ENCODE results near the gene DCAF11. TPM values are rescaled to one million over a fixed set of nuclear protein-coding genes. Genes with fewer than 3 reads are reported as not detected.

DCAF11 gene
- total and polyA plus RNA-seq, 2 of the 13 experiments (the other 11 are each of a cell fraction or from before 2014, with no cell fraction given), result 150 to 257 TPM

DNA sequence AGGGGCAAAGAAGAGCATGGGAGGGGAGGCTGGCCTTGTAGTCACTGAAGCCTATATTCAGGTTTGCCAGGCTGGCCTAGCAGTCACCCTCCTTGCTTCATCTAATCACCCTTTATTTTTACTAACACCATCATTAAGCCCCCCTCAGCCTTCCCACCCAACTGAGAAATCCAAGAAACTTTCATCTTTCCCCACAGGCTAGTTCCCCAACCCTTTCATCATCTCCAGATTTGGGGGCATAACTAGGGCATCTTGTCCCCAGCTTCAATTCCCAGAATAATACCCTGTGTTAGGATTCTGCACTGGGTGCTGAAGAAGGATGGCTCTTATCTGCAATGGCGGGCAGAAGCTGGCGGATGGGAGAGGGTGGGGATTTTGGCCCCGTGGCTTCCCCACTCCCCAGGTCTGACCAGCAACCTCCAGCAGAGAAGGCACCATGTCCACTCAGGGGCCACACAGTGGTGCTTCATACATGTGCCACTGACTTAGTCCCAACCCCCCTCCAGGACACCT, 13.5 kb upstream of the DCAF11 start (continued):
- TF ChIP-seq, protein P1, sequence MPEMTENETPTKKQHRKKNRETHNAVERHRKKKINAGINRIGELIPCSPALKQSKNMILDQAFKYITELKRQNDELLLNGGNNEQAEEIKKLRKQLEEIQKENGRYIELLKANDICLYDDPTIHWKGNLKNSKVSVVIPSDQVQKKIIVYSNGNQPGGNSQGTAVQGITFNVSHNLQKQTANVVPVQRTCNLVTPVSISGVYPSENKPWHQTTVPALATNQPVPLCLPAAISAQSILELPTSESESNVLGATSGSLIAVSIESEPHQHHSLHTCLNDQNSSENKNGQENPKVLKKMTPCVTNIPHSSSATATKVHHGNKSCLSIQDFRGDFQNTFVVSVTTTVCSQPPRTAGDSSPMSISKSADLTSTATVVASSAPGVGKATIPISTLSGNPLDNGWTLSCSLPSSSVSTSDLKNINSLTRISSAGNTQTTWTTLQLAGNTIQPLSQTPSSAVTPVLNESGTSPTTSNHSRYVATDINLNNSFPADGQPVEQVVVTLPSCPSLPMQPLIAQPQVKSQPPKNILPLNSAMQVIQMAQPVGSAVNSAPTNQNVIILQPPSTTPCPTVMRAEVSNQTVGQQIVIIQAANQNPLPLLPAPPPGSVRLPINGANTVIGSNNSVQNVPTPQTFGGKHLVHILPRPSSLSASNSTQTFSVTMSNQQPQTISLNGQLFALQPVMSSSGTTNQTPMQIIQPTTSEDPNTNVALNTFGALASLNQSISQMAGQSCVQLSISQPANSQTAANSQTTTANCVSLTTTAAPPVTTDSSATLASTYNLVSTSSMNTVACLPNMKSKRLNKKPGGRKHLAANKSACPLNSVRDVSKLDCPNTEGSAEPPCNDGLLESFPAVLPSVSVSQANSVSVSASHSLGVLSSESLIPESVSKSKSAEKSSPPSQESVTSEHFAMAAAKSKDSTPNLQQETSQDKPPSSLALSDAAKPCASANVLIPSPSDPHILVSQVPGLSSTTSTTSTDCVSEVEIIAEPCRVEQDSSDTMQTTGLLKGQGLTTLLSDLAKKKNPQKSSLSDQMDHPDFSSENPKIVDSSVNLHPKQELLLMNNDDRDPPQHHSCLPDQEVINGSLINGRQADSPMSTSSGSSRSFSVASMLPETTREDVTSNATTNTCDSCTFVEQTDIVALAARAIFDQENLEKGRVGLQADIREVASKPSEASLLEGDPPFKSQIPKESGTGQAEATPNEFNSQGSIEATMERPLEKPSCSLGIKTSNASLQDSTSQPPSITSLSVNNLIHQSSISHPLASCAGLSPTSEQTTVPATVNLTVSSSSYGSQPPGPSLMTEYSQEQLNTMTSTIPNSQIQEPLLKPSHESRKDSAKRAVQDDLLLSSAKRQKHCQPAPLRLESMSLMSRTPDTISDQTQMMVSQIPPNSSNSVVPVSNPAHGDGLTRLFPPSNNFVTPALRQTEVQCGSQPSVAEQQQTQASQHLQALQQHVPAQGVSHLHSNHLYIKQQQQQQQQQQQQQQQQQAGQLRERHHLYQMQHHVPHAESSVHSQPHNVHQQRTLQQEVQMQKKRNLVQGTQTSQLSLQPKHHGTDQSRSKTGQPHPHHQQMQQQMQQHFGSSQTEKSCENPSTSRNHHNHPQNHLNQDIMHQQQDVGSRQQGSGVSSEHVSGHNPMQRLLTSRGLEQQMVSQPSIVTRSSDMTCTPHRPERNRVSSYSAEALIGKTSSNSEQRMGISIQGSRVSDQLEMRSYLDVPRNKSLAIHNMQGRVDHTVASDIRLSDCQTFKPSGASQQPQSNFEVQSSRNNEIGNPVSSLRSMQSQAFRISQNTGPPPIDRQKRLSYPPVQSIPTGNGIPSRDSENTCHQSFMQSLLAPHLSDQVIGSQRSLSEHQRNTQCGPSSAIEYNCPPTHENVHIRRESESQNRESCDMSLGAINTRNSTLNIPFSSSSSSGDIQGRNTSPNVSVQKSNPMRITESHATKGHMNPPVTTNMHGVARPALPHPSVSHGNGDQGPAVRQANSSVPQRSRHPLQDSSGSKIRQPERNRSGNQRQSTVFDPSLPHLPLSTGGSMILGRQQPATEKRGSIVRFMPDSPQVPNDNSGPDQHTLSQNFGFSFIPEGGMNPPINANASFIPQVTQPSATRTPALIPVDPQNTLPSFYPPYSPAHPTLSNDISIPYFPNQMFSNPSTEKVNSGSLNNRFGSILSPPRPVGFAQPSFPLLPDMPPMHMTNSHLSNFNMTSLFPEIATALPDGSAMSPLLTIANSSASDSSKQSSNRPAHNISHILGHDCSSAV (CRISPR knock-in tag; IDR thresholded peaks at IDR 0.05; ENCODE audit: borderline replicate concordance), result no peak
- TF ChIP-seq, protein P2, sequence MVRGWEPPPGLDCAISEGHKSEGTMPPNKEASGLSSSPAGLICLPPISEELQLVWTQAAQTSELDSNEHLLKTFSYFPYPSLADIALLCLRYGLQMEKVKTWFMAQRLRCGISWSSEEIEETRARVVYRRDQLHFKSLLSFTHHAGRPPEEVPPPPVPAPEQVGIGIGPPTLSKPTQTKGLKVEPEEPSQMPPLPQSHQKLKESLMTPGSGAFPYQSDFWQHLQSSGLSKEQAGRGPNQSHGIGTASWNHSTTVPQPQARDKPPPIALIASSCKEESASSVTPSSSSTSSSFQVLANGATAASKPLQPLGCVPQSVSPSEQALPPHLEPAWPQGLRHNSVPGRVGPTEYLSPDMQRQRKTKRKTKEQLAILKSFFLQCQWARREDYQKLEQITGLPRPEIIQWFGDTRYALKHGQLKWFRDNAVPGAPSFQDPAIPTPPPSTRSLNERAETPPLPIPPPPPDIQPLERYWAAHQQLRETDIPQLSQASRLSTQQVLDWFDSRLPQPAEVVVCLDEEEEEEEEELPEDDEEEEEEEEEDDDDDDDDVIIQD (CRISPR knock-in tag; IDR thresholded peaks at IDR 0.05; ENCODE audit: low read depth), result no peak
- no peak for TF ChIP-seq KDM2A (CRISPR knock-in tag; IDR thresholded peaks at IDR 0.05; ENCODE audit: borderline replicate concordance, low read depth)
- TF ChIP-seq REL (CRISPR knock-in tag; conservative IDR thresholded peaks at IDR 0.05), result no peak
- TF ChIP-seq ZNF687 (CRISPR knock-in tag; IDR thresholded peaks at IDR 0.05), result peak; percentile 31; the same call in 1 of the 2 replicates
- TF ChIP-seq PHF20 (CRISPR knock-in tag; IDR thresholded peaks at IDR 0.05), result no peak
- no peak for TF ChIP-seq ONECUT2 (CRISPR knock-in tag; IDR thresholded peaks at IDR 0.05)
- no peak for TF ChIP-seq ZNF790 (CRISPR knock-in tag; IDR thresholded peaks at IDR 0.05; ENCODE audit: borderline replicate concordance)
